Loucy (cell line): Measurements from ENCODE around the gene MARCHF9.

ENCODE experiments used
- CTCF ChIP-seq: fragments of 200-600 bp; sonication (generic); conservative IDR thresholded peaks from 2 replicates; pipeline ENCODE4 v1.5.1; 2014; ENCODE audit warnings: mild to moderate bottlenecking, antibody characterized with exemption, low read length
- EZH2phosphoT487 ChIP-seq: fragments of 200-600 bp; IDR thresholded peaks from 2 replicates; pipeline ENCODE4 v1.6.1; 2018; ENCODE audit warnings: antibody characterized with exemption, mild to moderate bottlenecking, moderate library complexity, borderline replicate concordance

- TF ChIP-seq CTCF (no peak), EZH2phosphoT487 (no peak)
These were observed 26.3 kb downstream of the MARCHF9 start for GRCh38 chr12:57781244-57781643.
